Skeletal muscle tissue (tissue), 4 donors: ENCODE results near the gene SZT2. TPM values are rescaled to one million over a fixed set of nuclear protein-coding genes. Genes with fewer than 3 reads are reported as not detected.
"Not testable (repeated sequence)": the region's sequence is repeated elsewhere in the genome, so short reads cannot be mapped to it uniquely, and the experiment has no call there.

ENCODE experiments used
- H3K27ac ChIP-seq: one replicate; pipeline ENCODE4 v1.7.0; 2013; ENCODE audit warnings: mild to moderate bottlenecking, low read depth, low read length, inconsistent platforms
- H3K27me3 ChIP-seq, 3 donors: one replicate each; pipeline ENCODE4 v1.7.0; 2013; ENCODE audit warnings: low read length in 3 of 3; ENCODE audit not compliant: control insufficient read depth in 3 of 3, insufficient read depth in 3 of 3
- H3K36me3 ChIP-seq, 3 donors: one replicate each; pipeline ENCODE4 v1.7.0; 2013; ENCODE audit warnings: low read length in 3 of 3; ENCODE audit not compliant: control insufficient read depth in 3 of 3, insufficient read depth in 3 of 3
- H3K4me1 ChIP-seq, 3 donors: one replicate each; pipeline ENCODE4 v1.7.0; 2013; ENCODE audit warnings: low read length in 3 of 3, mild to moderate bottlenecking in 3 of 3; ENCODE audit not compliant: control insufficient read depth in 3 of 3, insufficient read depth in 3 of 3
- H3K4me3 ChIP-seq, 3 donors: one replicate each; pipeline ENCODE4 v1.7.0; 2013; ENCODE audit warnings: low read length in 3 of 3
- H3K9ac ChIP-seq, 3 donors: one replicate each; pipeline ENCODE4 v1.7.0; 2013; ENCODE audit warnings: low read length in 3 of 3, mild to moderate bottlenecking in 3 of 3, moderate library complexity in 2 of 3, low read depth in 1 of 3
- H3K9me3 ChIP-seq, 3 donors: one replicate each; pipeline ENCODE4 v1.7.0; 2013; ENCODE audit warnings: low read length in 3 of 3; ENCODE audit not compliant: control insufficient read depth in 3 of 3
- total RNA-seq: library from RNA; depleted of rRNA; stranded (reverse); fragments of >200 nt; gene quantifications from one replicate; pipeline ENCODE4 v1.2.3, GENCODE V29; 2014
- donor health status: Osteomylitis.

Gene SZT2
- total RNA-seq, 1 donor from 2014 or later, result 21.4 TPM

DNA sequence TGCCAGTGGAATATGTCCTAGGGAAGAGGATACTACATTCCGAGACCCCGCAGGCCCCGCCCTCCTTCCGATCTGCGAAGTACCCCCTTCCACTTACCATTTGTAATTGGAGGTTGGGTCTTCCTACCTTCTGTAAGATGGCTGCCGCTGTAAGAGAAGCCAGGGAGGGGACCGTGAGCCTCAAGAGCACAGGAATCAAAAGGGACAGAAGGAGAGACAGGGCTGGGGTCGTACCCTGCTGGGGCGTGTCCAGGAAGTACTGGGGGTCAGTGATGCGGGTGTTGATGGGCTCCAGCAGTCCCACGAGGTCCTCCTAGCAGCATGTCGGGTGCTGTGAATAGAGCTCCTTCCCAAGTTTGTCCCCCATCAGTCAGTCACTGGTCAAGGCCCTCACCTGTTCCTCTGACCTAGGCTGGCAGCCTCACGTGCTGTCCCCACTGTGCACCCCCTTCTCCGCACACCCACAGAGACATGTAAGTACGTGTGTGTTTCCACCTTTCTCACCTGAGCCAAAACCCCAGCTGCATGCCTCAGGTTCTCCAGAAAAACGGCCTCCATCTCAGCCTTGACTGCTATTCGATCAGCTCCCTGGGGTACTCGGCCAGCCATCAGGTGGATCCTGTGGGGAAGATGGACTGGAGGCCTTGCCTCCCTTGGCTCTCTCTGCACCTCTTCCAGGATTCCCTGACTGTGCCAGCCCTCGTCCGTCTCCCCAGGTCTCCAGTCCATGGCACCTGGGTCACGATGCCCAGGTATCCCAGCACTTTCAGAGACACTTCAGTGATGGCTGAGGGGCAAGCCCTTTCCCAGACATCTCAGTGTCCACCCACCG is 62.2 kb downstream of the SZT2 start:
- no peaks in the 10 kb centered on the region for H3K9me3 ChIP-seq
- H3K36me3 ChIP-seq, result peaks cover 47 to 53% (median 50%) of the 10 kb centered on the region in 3 donors
- no peaks in the 10 kb centered on the region for H3K27me3 ChIP-seq
- H3K9ac ChIP-seq, result no peak overlapping the region
- H3K4me1 ChIP-seq, result peaks cover 10 to 21% (median 12%) of the 10 kb centered on the region in 3 donors
- H3K4me3 ChIP-seq, result no peak overlapping the region
- no peak overlapping the region for H3K27ac ChIP-seq

DNA sequence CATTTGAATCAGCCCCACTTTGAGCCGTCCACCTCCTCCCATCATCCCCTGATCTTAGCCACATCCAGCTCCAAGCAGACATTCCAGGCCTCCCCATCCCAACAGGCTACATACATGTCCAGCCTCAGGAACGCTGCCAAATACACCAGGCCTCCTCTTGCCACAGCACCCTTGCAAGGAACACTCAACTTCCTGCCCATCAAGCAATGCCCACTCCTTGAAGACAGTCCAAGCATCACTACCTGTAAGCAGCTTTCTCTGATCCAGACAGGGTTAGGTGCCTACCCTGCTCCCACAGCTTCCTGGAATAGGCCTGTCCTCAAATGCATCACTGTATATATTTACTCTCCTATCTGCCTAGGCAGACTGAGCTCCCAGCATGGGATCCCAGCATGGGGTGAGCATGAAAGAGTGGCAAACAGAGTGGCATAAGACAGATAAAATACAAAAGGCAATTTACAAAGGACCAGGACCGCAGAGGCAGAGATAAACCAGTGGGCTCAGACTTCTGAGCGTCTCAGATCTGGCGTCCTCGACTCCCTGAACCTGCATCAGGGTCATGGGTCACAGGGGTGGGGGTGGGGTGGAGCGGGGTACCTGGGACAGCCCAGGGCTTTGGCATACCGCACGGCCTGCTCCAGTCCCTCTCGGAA is 63.2 kb downstream of the SZT2 start:
- Histone ChIP-seq H3K4me3 (peak overlapping the region; percentile 45 to 74 (median 49)), H3K27me3 (no peaks in the 10 kb centered on the region), H3K27ac (peak overlapping the region; percentile 75), H3K9ac (peak overlapping the region in 2 of 3 donors; percentile 55 to 82), H3K36me3 (peaks cover 37 to 43% (median 40%) of the 10 kb centered on the region in 3 donors), H3K4me1 (peaks cover 10 to 21% (median 12%) of the 10 kb centered on the region in 3 donors), H3K9me3 (no peaks in the 10 kb centered on the region)

DNA sequence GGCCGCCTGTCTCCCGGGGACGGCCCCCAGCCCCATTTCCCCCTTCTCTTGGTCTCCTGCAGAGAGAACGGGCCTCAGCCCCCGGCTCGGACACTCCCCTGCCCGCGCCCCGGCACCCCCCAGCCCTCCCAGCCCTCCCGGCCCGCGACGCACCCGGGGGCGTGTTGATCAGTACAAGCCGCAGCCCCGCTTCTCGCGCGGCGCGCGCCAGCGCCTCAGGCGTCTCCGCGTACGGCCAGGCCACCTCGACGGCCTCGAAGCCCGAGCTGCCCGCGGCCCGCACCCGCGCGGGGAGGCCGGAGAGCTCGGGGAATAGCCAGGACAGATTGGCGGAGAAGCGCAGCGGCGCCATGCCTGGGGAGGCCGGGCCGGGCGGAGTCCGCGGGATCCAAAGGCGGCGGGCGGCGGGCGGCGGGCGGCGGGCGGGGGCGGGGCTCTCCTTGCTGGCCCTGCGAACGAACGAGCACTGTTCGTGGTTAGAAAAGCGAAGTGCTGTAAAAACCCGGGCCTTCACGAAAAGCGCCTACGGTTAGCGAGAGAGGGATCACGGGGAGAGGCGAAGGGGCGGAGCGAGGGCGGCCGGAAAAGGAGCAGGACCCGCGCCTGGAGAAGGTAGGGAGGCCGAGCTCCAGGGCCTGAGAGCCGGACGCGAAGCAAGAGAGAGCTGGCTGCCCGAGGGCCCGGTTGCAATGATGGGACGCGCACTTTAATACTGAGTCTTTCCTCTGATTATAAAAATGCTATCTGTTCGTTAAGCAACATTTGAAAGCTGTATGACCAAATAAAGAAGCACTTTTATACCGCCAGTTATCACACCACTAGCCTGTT is 64.0 kb downstream of the SZT2 start, which contains the start of gene HYI:
Gene HYI (minus strand): TSS at position 490 of the 828 bp plus-strand sequence. CDS start 138 bp downstream, at position 352.
- Histone ChIP-seq H3K9ac (peak within 1 kb of the TSS; percentile 66 to 82 (median 78)), H3K36me3 (peaks cover 29 to 36% (median 34%) of the 10 kb centered on the region in 3 donors), H3K27ac (peak within 1 kb of the TSS; percentile 75), H3K27me3 (no peaks in the 10 kb centered on the region), H3K4me3 (peak within 1 kb of the TSS; percentile 74 to 88 (median 75)), H3K4me1 (peaks cover 10 to 21% (median 12%) of the 10 kb centered on the region in 3 donors), H3K9me3 (no peaks in the 10 kb centered on the region)

DNA sequence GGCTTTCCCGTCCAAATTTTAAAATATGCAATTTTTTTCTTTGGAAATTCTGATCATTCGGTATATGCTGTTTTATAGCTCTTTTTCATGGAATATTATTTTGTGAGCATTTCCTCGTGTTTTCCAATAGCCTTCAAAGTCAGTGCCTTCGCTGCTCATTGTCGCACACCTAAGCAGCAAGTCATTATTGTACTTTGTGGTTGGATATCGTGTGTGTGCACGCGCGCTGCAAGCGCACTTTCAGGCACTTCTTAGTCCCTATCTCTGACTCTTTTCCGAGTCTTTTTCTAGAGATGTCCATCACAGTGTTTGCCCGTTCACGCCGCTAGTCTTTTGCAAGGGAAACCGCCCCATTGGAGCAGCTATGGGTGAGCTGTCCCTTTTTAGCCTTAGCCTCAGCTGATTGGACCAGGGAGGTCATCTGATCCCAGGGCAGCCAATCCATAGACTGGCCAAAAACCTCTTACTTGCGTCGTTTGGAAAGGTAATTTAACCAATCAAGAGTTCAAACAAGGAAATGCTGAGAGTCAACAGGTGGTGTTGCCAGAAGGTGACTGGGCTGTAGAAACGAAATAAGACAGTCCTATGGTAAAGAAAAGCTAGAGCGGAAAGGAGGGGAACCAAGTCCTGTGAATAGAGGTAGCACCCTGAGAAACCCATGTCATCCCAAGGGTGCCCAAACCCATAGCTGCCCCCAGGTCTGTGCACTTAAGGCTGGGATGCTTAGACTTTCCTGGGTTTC is 64.7 kb downstream of the SZT2 start:
- Histone ChIP-seq H3K27ac (peak overlapping the region; percentile 75), H3K4me1 (peaks cover 10 to 21% (median 12%) of the 10 kb centered on the region in 3 donors), H3K4me3 (peak overlapping the region; percentile 74 to 88 (median 75)), H3K27me3 (no peaks in the 10 kb centered on the region), H3K9ac (peak overlapping the region; percentile 66 to 79 (median 78)), H3K36me3 (peaks cover 22 to 28% (median 26%) of the 10 kb centered on the region in 3 donors), H3K9me3 (no peaks in the 10 kb centered on the region)

DNA sequence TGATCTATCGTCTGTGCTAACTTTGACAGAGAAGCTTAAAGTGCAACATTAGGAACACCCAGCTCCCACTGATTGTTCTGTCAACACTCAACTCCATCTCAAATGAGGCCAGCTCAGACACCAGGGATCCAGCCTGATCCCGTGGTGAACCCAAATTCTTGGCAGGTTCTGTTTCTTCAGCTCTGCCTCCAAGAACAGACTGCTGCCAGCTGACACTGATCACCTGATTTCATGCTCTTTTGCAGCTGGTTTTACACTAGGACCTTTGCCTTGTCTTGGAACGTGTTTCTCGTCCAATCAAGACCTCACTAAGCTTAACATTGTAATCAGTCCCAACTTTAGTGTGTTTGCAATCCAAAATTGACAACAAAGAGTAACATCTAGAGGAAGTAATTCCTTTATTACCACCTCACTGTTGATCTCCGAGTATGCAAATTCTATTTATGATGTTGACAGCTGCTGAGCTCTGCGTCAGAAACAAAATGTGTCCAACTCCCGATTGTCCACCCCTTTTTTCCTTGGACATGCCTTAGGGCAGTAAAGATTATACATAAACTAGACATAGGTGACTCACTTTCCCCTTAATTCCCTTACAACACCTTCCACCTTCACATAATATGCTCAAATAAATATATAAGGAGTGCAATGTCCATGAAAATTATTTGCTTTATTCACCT is 65.7 kb downstream of the SZT2 start:
- H3K27me3 ChIP-seq, result no peaks in the 10 kb centered on the region
- peaks cover 10 to 21% (median 12%) of the 10 kb centered on the region in 3 donors for H3K4me1 ChIP-seq
- H3K9me3 ChIP-seq, result no peaks in the 10 kb centered on the region
- H3K9ac ChIP-seq, result no peak overlapping the region
- H3K27ac ChIP-seq, result no peak overlapping the region
- H3K4me3 ChIP-seq, result no peak overlapping the region
- peaks cover 12 to 20% (median 17%) of the 10 kb centered on the region in 3 donors for H3K36me3 ChIP-seq

DNA sequence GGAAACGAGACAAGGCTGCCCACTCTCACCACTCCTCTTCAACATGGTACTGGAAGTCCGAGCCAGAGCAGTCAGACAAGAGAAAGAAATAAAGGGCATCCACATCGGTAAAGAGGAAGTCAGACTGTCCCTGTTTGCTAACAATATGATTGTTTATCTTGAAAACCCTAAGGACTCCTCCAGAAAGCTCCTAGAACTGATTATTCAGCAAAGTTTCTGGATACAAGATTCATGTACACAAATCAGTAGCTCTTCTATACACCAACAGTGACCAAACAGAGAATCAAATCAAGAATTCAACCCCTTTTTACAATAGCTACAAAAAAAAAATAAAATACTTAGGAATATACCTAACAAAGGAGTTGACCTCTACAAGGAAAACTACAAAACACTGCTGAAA is 68.7 kb downstream of the SZT2 start:
- H3K27ac ChIP-seq, H3K4me1 ChIP-seq: not testable (repeated sequence)

DNA sequence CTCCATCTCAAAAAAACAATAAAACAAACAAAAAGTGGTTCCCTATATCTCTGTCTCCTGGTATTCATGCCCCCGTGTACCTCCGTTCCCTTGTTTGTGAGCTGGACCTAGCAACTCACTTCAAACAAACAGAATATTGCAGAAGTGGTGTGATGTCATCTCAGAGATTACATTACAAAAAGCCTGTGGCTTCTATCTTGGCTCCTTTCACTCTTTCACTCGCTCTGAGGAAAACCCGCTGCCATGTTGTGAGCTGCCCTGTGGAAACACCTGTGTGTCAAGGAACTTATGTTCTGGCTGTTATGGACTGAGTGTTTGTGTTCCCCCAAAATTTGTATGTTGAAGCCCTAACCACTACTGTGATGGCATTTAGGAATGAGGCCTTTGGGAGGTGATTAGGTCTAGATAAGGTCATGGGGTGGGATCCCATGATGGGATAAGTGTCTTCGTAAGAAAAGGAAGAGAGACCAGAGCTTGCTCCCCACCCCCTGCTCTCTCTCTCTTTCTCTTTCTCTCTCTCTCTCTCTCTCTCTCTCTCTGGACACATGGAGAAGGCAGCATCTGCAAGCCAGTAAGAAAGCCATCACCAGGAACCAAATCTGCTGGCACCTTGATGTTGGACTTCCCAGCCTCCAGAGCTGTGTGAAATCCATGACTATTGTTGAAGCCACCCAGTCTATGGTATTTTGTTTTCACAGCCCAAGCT is 71.4 kb downstream of the SZT2 start:
- no peaks in the 10 kb centered on the region for H3K4me1 ChIP-seq

More for the DNA sequence above, 68.7 kb downstream of the SZT2 start:
- not testable (repeated sequence) for H3K4me3 ChIP-seq, H3K27me3 ChIP-seq, H3K36me3 ChIP-seq, H3K9ac ChIP-seq, H3K9me3 ChIP-seq

DNA sequence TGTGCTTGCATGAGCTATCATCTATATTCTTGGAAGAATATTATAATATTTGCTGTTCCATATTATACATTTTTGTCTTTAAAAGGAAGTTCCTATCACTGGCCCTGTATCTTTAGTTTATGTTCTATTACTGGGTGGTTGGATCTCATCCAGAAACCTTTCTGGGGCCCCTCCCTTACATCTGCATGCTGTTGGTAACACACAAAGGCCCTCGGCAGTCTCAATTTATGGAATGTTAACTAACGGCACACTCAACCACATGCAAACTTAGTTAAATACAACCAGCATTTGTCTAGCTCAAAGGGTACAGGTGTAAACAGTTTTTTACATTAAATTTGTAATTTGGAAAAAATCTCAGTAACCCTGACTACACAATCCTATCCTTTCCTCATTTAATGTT is 73.8 kb downstream of the SZT2 start:
- H3K4me3 ChIP-seq, result no peak overlapping the region
- H3K4me1 ChIP-seq, result no peaks in the 10 kb centered on the region
- H3K27me3 ChIP-seq, result no peaks in the 10 kb centered on the region

More for the DNA sequence above, 71.4 kb downstream of the SZT2 start:
- Histone ChIP-seq H3K9ac (no peak overlapping the region), H3K9me3 (no peaks in the 10 kb centered on the region), H3K36me3 (no peaks in the 10 kb centered on the region), H3K4me3 (no peak overlapping the region), H3K27me3 (no peaks in the 10 kb centered on the region), H3K27ac (no peak overlapping the region)

More for the DNA sequence above, 73.8 kb downstream of the SZT2 start:
- Histone ChIP-seq H3K9ac (no peak overlapping the region), H3K9me3 (no peaks in the 10 kb centered on the region), H3K27ac (no peak overlapping the region), H3K36me3 (no peaks in the 10 kb centered on the region)
